ENCODE data around the gene SPANXN3. TPM values are rescaled to one million over a fixed set of nuclear protein-coding genes. Genes with fewer than 3 reads are reported as not detected.

SPANXN3 gene
- total and polyA plus RNA-seq, 9 donors, result 3.5 TPM; not detected in 8

Other genes starting within 250 kb of the SPANXN3 start
- 4.7 TPM for gene SLITRK4, start 118.6 kb upstream of the SPANXN3 start, total RNA-seq
- gene SLITRK4, start 118.6 kb upstream of the SPANXN3 start, polyA plus RNA-seq (ENCODE audit: insufficient read depth in 1 of 8, insufficient read length in 8 of 8, low replicate concordance in 1 of 8), result 10 to 100 TPM in 3 of 8 donors, 1 to 10 TPM in 5; 3.2 to 14.1 (median 7.5) TPM
- not detected for gene SPANXN2, start 203.3 kb upstream of the SPANXN3 start, total RNA-seq
- gene SPANXN2, start 203.3 kb upstream of the SPANXN3 start, polyA plus RNA-seq (ENCODE audit: insufficient read depth in 1 of 8, insufficient read length in 8 of 8, low replicate concordance in 1 of 8), result not detected

Measured in muscle of leg (tissue), 9 donors.